DMS 273 treated with DMSO at 0.1 percent for 48 hours (cell line): Measurements from ENCODE around the gene FAM32A.
A peak's percentile ranks its signal among the peaks of the same experiment; 100 is the strongest.
"Not testable (repeated sequence)": the region's sequence is repeated elsewhere in the genome, so short reads cannot be mapped to it uniquely, and the experiment has no call there.

Experiments used
- DNase-seq: peaks from one replicate; lab custom pipeline; 2025; lab: John Stamatoyannopoulos, UW

The FAM32A gene

DNA sequence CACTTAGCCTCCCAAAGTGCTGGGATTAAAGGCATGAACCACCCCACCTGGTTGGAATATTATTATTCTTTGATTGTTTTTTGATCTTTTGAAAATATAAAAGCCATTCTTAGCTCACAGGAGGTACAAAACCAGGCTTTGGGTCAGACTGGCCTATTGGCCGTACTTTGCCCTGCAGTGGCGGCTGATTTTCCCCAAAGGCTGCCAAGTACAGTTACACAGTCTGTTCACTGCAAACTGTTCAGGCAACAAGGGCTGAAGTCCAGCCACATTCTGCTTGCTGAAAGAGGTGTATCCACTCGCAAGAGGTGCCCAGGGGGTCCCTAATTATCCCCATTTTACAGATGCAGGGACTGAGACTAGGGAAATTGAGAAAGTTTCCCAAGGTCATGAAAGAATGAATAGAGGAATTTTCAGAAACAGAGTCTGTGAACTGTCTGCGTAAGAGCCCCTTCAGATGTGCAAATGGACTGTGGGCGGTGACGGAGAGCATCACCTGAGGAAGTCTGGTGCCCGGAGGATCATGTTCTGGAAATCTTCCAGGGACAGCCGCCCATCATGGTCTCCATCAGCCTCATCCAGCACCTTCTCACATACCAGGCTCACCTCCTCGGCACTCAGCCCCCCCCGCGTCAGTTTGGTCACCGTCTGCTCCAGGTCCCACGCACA is 20.9 kb upstream of the FAM32A start:
- DNase-seq: no peak

- no peak for DNase-seq
Measured at GRCh38 chr19:16166417-16166816, 18.8 kb upstream of the FAM32A start.

DNA sequence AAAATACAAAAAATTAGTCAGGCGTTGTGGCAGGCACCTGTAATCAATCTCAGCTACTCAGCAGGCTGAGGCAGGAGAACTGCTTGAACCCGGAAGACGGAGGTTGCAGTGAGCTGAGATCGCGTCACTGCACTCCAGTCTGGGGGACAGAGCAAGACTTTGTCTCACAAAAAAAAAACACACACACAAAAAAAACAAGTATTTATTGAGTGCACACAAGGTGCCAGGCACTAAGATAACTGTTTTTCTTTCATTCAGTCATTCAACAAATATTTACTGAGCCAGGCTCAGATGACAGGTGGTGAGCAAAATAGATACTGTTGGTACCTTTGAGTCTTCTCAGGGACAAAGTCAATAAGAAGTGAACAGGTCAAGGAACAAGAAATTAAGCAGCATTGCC is 18.2 kb upstream of the FAM32A start:
- DNase-seq: no peak

DNA sequence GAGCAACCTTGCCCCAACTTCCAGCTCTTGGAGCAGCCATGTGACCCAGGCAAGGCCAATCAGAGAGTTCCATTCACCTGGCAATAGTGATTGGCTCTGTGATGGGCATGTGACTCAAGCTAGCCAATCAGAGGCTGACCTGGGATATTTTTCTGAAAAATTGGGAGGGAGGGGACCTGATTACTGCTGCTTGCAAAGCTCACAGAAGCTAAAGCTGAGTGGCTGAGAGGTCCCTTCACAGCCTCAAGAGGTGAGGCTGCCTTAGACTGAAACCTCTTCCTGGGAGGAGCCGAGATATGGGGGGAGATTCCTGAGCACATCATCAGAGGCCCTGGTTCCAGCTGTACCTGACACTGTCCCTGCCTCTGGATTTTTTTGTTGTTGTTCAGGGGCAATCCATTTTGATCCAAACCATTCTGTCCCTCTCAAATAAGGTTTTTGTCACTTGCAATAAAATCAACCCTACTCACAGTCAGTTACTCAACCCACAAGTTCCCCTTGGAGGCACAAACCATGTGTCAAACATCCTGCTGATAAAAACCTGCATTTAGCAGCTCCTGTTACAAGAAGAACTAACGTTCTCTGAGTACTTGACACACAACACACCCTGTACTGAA is 16.6 kb upstream of the FAM32A start:
- DNase-seq: no peak

DNA sequence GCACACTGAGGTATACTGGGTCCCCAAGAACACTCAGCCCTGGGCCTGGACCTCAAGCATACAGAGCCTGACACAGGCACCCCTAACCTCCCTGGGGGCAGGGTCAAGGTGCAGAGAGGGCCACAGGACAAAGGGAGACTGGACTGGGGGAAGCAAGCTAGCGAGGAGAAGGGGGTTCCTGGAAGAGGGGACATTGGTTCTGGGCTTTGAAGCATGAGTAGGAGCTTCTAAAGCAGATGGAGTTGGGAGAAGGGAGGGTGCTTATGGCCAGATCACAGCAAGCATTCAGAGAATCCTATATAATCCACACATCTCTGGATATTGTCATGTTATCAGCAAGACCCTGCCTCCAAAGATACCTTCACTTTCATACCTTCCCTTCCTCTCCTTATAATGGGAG is 15.1 kb upstream of the FAM32A start:
- DNase-seq: no peak

GRCh38 chr19:16175954-16176353 is 9.3 kb upstream of the FAM32A start:
- no peak for DNase-seq

GRCh38 chr19:16178866-16179265 is 6.3 kb upstream of the FAM32A start:
- DNase-seq: not testable (repeated sequence)

DNA sequence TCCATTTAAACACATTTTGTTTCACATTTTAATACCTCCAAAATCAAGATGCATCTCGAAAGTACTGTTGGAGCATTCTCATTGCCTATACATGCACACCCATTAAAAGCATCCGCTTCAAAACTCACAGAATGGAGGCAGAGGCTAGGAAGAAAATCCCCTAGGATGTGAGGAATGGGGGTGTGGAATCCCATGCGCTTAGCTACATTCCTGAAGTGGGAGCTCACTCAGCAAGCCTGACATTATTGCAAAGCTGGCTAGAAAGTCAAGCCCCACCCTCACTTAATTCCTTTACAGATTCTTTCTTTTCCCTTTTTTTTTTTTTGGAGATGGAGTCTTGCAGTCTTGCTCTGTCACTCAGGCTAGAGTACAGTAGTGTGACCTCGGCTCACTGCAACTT is 4.6 kb upstream of the FAM32A start:
- DNase-seq: no peak

DNA sequence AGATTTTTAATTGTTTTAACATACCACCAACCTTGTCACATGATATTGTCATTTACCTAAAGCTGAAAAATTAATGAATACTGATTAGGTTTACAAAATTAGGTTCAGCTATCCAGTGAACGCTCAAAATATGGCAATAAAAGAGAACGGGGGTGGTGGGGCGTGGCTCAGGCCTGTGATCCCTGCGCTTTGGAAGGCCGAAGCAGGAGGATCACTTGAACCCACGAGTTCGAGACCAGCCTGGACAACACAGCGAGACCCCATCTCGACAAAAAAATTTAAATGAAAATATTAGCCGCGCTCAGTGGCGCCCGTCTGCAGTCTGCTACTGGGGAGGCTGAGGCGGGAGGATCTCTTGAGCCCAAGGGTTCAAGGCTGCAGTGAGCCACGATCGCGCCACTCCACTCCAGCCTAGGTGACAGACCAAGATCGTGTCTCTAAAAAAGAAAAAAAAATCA is 516 bp upstream of the FAM32A start:
- DNase-seq: no peak

DNA sequence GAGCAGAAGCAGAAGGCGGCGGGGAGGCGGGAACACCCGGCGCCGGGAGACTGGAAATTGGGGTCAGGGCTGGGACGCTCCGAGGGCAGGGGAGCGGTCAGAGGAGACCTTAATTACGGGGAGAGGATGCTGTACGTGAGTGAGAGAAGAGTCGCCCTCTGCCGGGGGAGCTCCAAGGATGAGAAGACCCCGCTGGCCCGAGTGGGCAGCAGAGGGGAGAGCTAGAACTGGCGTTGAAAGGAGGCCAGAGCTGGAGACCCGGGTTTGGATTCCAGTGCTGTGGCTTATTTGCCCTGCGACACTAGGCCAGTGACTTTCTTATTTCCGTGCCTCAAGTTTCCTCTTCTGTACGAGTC is 536 bp downstream of the FAM32A start:
- peak; percentile 18 for DNase-seq

DNA sequence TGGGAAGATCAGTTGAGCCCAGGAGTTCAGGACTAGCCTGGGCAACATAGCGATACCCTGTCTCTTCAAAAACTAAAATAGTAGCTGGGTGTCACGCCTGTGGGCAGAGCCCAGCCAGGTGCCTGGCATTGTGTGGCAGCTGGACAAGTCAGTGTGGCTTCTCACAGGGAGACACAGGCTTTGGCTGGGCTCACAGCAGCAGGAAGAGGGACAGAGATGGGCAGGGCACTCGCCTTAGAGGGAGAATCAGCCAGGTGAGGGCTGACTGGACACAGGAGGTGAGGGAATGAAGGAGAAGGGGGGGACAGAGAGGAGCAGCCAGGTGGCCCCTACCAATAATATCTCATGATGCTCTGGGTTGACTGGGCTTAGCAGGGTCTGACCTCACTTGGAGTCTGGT is 3.3 kb downstream of the FAM32A start:
- no peak for DNase-seq

GRCh38 chr19:16190198-16190597 is 5.0 kb downstream of the FAM32A start:
- DNase-seq: no peak

DNA sequence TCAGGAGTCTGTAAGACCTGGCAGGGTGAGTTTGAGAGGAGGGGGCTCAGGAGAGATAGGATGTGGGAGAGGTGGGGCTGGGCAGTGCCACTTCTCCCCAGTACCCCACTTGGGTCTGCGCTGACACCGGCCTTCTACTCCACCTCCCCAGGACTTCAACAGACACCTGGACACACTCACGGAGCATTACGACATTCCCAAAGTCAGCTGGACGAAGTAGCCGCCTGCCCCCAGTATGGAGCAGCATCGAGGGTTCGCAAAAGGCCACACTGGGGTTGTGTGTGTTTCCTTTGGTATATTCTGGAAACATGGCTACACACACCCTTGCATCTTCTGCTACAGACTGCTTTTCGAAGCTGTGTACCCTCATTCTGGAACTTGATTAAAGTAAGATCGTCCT is 5.5 kb downstream of the FAM32A start:
- no peak for DNase-seq

GRCh38 chr19:16191216-16191908 is 6.2 kb downstream of the FAM32A start:
- no peak for DNase-seq

DNA sequence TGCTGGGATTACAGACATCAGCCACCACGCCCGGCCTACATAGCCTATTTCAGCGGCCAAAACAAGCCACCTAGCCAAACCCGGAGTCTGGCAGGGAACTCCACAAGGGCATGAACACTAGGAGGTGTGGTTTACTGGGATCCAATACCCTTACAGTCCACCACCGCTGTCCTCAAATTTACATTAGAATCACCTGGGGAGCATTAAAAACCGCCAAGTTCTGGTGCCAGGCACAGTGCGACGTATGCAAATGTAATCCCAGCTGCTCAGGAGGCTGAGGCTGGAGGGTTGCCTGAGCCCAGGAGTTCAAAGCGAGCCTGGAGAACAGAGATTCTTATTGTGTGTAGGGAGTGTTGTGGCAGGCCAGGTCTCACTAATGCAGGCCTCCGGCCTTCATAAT is 8.3 kb downstream of the FAM32A start:
- no peak for DNase-seq

- no peak for DNase-seq
Measured at GRCh38 chr19:16197188-16197621, 12.0 kb downstream of the FAM32A start.

- DNase-seq: peak; percentile 95
Measured at GRCh38 chr19:16197622-16198369, 12.6 kb downstream of the FAM32A start, which contains the start of gene AP1M1. AP1M1 (plus strand) TSS chr19:16197911; CDS start chr19:16198027, 116 bp downstream.

DNA sequence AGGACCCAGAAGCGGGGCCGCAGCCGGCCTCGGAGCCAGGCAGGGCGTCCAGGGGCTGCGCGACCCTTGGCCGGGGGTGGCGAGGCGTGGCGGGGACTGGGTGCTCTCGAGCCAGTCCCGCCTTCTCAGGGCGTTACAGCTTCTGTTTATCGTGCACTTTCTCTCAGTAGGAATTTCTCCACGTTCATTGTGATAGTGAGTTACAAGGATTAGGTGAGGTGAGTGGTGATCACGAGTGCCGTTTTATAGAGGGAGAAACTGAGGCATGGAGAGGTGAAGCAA is 13.1 kb downstream of the FAM32A start:
- no peak for DNase-seq

DNA sequence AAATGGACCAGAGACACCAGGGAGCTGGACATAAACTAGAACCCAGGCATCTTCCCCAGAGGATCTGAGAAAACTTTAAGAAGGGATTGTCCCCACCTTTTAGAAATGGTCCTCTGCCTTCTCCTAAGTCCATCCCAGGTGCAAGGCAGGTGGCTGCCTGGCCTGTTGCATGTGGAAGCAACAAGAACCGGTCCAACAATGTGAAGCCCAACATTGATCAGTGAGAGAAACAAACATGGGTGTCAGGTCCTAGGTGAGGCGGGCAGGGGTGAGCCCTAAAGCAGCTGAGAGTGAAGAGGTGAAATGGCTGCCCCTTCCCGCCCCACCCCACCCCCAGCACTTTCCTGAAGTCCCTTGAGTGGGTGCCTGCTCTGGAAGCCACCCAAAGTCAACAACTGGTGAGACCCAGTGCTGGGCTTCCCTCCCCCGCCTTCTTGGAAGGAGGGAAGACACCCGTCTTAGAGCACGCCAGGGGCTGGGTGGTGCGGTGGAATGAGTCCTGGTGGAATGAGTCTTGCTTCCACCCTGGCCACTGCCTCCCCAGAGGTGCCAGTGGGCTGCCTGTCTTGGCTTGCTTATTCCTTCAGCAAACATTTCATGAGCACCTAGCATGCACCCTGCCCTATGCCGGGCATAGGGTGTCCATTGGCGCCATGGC is 14.2 kb downstream of the FAM32A start:
- DNase-seq: no peak

- no peak for DNase-seq
Measured at GRCh38 chr19:16200038-16201010, 15.1 kb downstream of the FAM32A start.

- no peak for DNase-seq
Measured at GRCh38 chr19:16201011-16201391, 15.8 kb downstream of the FAM32A start.
